GM21825 (cell line): ENCODE data around the gene CCL17.
A peak's percentile ranks its signal among the peaks of the same experiment; 100 is the strongest.
"Not testable (repeated sequence)": the region's sequence is repeated elsewhere in the genome, so short reads cannot be mapped to it uniquely, and the experiment has no call there.

ENCODE experiments used
- ATAC-seq: cut with Tn5 transposase; IDR thresholded peaks from one replicate; pipeline ENCODE4 v1.9.1; 2021; ENCODE audit warnings: mild to moderate bottlenecking, moderate library complexity; ENCODE audit not compliant: unreplicated experiment

CCL17 gene

GRCh38 chr16:57395026-57395425 is 9.5 kb upstream of the CCL17 start:
- ATAC-seq: no peak

GRCh38 chr16:57396786-57397185 is 7.8 kb upstream of the CCL17 start:
- ATAC-seq: no peak

GRCh38 chr16:57397493-57397892 is 7.1 kb upstream of the CCL17 start:
- not testable (repeated sequence) for ATAC-seq

- ATAC-seq: no peak
Observed at GRCh38 chr16:57401943-57402640, 2.5 kb upstream of the CCL17 start.

- ATAC-seq: no peak
Observed at GRCh38 chr16:57405097-57405496, 530 bp downstream of the CCL17 start.

GRCh38 chr16:57406881-57407280 is 2.3 kb downstream of the CCL17 start:
- ATAC-seq: no peak

GRCh38 chr16:57407521-57408353 is 3.2 kb downstream of the CCL17 start:
- no peak for ATAC-seq

GRCh38 chr16:57409065-57409464 is 4.5 kb downstream of the CCL17 start:
- ATAC-seq: no peak

- ATAC-seq: no peak
Observed at GRCh38 chr16:57409870-57410587, 5.5 kb downstream of the CCL17 start.

GRCh38 chr16:57411362-57411976 is 6.9 kb downstream of the CCL17 start:
- no peak for ATAC-seq

GRCh38 chr16:57412584-57412983 is 8.0 kb downstream of the CCL17 start:
- no peak for ATAC-seq

- peak; percentile 68 for ATAC-seq
Observed at GRCh38 chr16:57413301-57413730, 8.7 kb downstream of the CCL17 start.

- peak; percentile 5 for ATAC-seq
Observed at GRCh38 chr16:57413733-57414132, 9.2 kb downstream of the CCL17 start.

- no peak for ATAC-seq
Observed at GRCh38 chr16:57416084-57416483, 11.5 kb downstream of the CCL17 start.

GRCh38 chr16:57419506-57419905 is 14.9 kb downstream of the CCL17 start:
- ATAC-seq: no peak

GRCh38 chr16:57422026-57422944 is 17.7 kb downstream of the CCL17 start:
- ATAC-seq: no peak

GRCh38 chr16:57423152-57423551 is 18.6 kb downstream of the CCL17 start:
- no peak for ATAC-seq

- ATAC-seq: no peak
Observed at GRCh38 chr16:57424583-57424982, 20.0 kb downstream of the CCL17 start.

- no peak for ATAC-seq
Observed at GRCh38 chr16:57426356-57426755, 21.8 kb downstream of the CCL17 start.

- ATAC-seq: no peak
Observed at GRCh38 chr16:57427307-57427706, 22.7 kb downstream of the CCL17 start.
